GM21529 (cell line): ENCODE results near the gene CHID1.
A peak's percentile ranks its signal among the peaks of the same experiment; 100 is the strongest.

ENCODE experiments used
- ATAC-seq: cut with Tn5 transposase; IDR thresholded peaks from one replicate; pipeline ENCODE4 v1.9.1; 2021; ENCODE audit not compliant: unreplicated experiment

The CHID1 gene

GRCh38 chr11:910044-910588 is 494 bp downstream of the CHID1 start:
- peak; percentile 12 for ATAC-seq

- no peak for ATAC-seq
Measured at GRCh38 chr11:909406-909805, 1.2 kb downstream of the CHID1 start.

- no peak for ATAC-seq
Measured at GRCh38 chr11:908273-908672, 2.3 kb downstream of the CHID1 start.

- ATAC-seq: no peak
Measured at GRCh38 chr11:907668-908067, 2.9 kb downstream of the CHID1 start.

GRCh38 chr11:905952-906351 is 4.7 kb downstream of the CHID1 start:
- no peak for ATAC-seq

GRCh38 chr11:904380-904779 is 6.2 kb downstream of the CHID1 start:
- no peak for ATAC-seq

- no peak for ATAC-seq
Measured at GRCh38 chr11:901452-902061, 9.1 kb downstream of the CHID1 start.

- no peak for ATAC-seq
Measured at GRCh38 chr11:900545-900944, 10.1 kb downstream of the CHID1 start.

- ATAC-seq: no peak
Measured at GRCh38 chr11:899724-900123, 10.9 kb downstream of the CHID1 start.

GRCh38 chr11:898540-899190 is 11.9 kb downstream of the CHID1 start:
- ATAC-seq: no peak

- no peak for ATAC-seq
Measured at GRCh38 chr11:898143-898511, 12.5 kb downstream of the CHID1 start.

GRCh38 chr11:897253-898142 is 13.1 kb downstream of the CHID1 start:
- ATAC-seq: no peak

GRCh38 chr11:895331-896110 is 15.1 kb downstream of the CHID1 start:
- no peak for ATAC-seq

GRCh38 chr11:894575-895201 is 15.9 kb downstream of the CHID1 start:
- no peak for ATAC-seq

- ATAC-seq: no peak
Measured at GRCh38 chr11:893008-893654, 17.5 kb downstream of the CHID1 start.

GRCh38 chr11:890794-891540 is 19.6 kb downstream of the CHID1 start:
- ATAC-seq: no peak

GRCh38 chr11:889687-890475 is 20.7 kb downstream of the CHID1 start:
- ATAC-seq: no peak

- no peak for ATAC-seq
Measured at GRCh38 chr11:889257-889656, 21.4 kb downstream of the CHID1 start.
